GM19452 (cell line): Measurements from ENCODE around the gene DCAF6.

Source experiments
- ATAC-seq: cut with Tn5 transposase; IDR thresholded peaks from one replicate; pipeline ENCODE4 v1.9.1; 2021; ENCODE audit not compliant: unreplicated experiment

DCAF6 gene

DNA sequence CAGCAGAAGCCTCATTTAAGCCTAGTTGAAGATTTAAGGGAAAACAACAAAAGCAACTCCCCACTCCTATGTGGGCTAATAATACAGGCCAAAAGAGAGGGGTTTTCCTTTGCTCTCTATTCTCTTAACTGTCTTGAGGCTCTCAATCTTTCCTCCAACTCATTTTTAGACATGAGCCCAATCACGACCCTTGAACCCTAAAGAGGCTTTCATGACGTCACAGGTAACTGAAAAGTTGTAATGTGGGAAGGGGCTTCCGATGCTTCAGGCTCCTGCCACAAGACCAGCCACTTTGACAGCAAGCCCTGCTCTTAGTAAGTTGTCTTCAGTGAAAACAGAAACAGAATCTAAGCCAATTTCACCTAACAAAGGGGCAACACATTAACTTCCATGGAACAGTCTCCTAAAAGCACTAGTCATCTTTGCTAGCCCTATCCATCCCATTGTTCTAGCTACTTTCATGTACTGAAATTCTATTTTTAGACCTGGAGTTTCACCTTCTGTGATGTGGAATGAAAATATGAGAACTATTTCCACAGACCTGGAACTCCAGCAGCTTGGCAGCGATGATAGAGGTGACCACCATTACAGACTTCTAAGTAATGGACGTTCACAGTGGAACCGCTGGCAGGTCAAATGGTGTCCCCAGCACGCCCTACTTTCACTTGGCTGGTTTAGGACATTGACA lies 164.0 kb downstream of the DCAF6 start:
- no peak for ATAC-seq

DNA sequence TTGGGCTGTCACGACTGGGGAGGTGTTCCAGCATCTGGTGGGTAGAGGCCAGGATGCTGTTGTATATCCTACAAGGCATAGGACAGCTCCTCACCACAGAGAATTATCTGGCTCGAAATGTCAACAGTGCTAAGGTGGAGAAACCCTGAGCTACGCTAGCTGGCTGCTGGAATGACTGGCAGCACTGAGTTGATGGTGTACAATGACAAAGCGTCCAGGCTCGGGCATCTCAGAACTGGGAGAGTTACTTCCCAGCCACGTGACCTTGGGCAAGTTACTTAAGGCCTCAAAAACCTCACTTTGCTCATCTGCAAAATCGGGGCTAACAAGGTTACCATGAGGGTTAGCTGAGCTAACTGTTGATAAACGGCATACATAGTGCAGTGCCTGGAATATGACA lies 164.9 kb downstream of the DCAF6 start:
- no peak for ATAC-seq

DNA sequence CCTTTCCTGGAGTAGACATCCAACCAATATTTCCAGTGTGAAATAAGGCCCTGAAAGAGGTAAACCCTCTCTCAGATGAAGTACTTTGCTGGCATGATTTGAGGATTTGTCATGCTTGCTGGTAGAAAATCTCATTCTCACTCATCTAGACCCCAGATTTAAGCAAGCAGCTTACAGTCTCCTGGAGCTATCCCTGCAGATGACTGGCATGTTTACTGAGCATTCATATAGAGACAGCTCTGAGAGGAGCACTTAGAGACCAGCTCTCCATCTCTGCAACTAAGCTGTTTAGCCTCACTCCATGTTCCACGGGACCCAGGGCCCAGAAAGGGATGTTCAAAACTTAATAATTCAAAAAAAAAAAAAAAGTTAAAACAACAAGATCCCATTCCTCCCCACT lies 166.0 kb downstream of the DCAF6 start:
- ATAC-seq: no peak

DNA sequence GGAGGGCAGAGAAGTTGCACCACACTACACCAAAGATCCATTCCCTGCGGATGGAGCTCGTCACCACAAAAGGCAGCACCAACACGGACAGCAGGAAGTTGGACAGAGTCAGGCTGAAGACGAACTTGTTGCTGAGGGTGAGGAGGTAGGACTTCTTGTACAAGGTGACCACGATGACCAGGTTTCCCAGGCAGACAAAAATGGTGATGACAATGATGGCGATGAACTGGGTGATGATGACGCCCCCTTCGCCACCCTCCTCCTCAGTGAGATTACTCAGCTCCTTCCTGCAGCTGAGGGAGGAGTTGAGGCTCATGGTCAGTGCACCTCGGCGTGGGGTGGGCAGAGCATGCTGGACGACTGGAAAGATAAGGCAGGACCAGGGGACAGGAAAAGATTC lies 168.1 kb downstream of the DCAF6 start:
- no peak for ATAC-seq

DNA sequence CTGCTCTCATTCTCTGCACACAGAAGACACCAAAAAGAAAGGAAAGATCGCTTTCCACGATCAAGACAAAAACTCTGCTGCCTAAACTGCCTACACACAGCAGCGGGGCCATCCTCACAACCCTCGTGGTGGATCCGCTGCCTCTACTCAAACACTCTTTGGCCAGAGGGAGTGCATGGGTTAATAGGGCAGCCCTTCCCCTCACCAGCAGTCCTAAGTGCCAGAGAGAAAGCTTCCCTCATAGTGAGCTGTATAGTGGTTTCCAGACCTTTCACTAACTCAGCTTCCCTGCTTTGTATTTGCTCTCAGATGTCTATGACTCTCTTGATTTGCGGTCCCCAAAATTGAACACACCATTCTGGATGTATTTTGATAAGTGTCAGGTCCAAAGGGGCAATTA lies 169.4 kb downstream of the DCAF6 start:
- no peak for ATAC-seq

DNA sequence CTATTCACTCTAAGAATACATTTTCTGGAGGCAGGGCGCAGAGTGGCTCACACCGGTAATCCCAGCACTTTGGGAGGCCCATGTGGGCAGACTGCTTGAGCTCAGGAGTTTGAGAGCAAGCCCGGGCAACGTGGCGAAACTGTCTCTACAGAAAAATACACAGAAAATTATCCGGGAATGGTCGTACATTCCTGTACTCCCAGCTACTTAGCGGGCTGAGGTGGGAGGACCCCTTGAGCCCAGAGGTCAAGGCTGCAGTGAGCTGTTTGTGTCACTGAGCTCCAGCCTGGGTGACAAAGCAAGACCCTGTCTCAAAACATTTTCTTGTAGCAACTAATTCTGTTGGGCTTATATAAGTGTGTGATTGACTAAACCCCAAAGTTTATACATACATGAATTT lies 169.8 kb downstream of the DCAF6 start:
- ATAC-seq: no peak

DNA sequence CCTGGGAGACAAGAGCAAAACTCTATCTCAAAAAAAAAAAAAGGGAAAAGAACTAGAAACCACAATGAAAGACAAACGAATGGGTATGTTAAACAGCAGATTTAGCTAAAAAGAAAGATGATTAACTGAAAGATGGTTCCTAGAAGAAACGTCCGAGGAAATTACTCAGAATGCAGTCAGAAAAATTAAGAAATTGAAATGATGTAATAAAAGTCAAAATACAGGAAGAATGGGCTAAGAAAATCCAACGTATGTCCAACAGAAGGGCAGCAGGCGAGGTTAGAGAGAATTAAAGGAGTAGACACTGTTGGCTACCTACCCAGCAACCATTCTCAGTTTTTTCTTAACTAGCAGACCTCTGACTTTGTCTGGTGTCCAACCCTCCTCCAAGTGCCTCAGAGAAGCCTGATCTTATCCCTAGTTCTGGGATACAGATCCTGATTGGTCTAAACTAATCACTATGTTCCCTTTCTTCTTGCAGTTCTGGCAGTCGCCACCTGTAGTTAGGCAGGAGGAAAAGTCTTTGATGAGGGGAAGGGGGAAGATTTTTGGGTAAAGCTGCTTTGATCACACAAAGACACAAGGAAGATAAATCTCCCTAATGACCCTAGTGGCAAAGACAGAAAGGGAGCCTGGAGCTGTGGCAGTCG lies 174.5 kb downstream of the DCAF6 start:
- ATAC-seq: no peak

DNA sequence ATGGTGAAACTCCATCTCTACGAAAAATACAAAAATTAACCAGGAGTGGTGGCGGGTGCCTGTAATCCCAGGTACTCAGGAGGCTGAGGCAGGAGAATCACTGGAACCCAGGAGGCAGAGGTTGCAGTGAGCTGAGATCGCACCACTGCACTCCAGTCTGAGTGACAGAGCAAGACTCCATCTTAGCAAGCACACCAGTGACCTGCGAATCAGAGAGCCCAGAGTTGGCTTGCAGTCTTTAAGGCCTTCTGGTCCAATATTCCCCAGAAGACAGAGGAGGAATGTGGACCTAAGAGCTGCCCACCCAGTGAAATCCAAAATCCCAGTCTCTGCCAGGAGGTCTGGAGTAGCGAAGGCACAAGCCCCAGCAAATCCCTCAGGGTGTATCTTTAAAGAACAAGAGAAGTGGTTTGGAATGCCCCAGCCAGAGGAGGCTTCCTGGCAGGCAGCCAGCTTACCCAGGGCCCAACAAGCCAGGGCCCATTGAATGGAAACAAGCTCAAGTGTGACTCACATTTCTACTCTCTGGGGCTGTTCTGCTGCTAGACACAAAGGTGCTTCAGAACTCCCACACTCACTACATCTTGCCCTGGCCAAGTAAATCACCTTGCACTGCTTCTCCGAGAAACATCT lies 176.3 kb downstream of the DCAF6 start:
- peak; percentile 49 for ATAC-seq

DNA sequence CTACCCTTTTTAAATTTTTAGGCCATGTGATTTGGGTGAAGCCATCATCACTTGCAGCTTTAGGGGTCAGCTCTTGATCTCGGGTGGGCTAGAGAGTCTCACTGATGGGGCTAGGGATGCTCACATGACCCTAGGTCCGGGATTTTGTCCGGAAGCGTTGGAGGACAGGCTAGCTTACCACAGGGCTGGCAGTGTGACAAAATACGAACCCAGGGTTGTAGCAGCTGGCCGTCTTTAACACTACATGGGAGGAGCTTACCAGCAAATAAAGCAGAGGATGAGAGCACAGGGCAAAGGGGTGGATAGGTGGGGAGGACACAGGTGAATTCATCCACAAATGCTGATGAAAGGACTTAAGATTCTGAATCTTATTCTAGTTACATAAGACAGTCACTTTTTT lies 178.4 kb downstream of the DCAF6 start:
- ATAC-seq: no peak

DNA sequence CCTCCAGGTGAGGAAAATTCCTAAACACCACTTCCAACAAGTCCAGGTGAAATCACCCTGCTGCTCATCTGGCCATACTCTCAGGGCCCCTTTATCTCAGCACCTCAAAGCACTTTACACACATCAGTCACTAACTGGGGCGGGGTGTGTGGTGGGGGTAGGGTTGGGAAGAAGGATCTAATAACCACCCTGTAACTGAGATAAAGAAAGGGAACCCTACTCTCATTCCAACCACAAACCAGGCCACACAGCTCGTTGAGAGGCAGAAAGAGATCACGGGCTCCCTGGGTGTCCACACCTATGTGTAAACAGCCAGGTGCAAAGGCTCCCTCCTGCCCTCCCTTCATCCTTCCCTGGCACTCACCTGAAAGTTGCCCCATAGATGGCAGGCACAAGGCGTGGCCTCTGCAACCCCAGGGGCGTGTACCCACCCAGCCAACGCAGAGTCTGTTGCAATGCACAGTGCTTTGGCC lies 179.9 kb downstream of the DCAF6 start:
- ATAC-seq: no peak

DNA sequence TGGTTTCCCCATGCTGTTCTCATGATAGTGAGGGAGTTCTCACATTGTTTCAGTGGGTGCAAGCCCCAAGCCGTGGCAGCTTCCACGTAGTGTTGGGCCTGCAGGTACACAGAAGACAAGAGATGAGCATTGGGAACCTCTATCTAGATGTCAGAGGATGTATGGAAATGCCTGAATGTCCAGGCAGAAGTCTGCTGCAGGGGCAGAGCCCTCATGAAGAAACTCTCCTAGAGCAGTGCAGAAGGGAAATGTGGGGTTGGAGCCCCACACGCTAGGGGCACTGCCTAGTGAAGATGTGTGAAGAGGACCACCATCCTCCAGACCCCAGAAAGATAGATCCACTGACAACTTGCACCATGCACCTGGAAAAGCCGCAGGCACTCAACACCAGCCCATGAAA lies 183.3 kb downstream of the DCAF6 start:
- no peak for ATAC-seq

DNA sequence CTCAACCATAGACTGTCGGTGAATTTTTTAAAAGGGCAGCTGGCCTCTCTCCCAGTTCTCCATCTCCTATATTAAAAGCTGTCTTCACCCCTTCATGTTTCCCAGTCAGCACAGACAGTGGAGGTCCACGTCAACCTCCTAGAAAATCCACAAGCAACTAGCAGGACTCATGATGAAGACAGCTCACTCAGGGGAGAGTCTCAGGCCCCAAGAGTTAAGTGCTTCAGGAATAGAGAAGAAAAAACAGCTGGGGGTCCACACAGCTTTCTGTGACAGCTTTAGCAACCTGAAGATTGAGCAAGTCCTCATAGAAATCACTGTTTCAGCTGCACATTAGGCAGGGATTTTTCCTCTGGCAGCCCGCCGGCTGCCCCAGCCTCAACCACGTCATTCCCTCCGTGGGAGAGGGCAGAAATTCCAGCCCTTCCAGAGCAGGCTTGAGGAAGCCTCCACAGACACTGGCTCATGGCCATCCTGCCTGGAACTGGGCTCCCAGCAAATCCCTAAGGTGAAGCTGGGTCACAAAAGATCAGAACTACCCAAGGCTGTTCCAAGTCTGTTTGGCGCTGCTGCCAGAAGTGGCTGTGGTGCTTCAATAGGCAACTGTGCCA lies 185.0 kb downstream of the DCAF6 start:
- ATAC-seq: no peak

DNA sequence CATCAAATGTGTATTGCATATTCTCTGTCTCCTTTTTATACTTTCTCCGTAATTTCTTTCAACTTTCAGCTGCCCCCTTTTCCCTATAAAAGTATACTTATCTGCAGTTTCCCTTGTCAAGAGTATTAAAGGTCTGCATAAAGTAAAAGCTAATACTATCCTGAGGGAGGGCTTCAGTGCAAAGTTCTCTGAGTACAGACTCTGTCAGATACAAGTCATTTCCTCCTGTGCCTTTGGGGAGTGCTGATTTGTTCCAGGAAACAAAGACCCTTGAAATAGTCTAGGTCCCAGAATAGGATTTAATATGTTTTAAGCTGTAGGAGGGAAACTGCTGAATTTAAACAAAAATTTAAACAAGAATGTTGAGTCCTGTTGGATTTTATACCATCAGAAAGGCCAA lies 188.6 kb downstream of the DCAF6 start:
- ATAC-seq: no peak
